Activated CD8-positive, alpha-beta memory T cell treated with anti-CD3 and anti-CD28 coated beads, Interleukin-2, amount 50 U/mL, for 48 hours (primary cell): ENCODE results near the gene EIF5AL1.
"Not testable (repeated sequence)": the region's sequence is repeated elsewhere in the genome, so short reads cannot be mapped to it uniquely, and the experiment has no call there.

Experiments used
- DNase-seq: peaks from one replicate; pipeline ENCODE4 v3.0.0-alpha.2; 2020

EIF5AL1 gene

DNA sequence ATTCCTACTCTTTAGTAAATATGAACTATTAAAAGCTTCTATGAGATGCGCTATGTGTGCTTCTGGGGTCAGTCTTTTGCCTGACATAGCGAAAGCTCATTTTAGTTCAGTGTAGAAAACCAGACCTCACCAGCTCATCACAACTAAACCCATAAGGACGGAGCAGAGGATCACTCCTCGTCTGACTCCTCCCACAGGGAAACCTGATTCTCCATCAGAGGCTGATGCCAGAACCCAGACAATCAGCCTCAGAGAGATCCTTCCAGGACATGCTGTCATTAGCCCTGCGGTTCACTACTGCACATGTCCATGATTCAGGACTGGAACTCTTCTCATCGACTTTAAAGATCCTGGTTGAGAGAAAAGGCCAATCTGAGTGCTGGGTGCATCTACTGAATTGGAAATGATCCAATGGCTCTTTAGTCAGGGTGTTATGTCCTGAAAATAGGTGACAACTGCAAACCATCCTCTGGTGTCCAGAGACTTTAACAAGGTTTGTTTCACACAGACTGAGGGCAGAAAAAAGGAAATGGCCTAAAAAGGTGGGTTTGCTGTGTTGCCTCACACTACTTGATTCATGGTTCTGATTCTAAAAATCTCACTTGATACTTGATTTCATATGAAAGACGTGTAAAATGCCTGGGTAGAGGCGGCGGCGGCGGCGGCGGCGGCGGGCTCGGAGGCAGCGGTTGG is at the start of gene EIF5AL1:
Gene EIF5AL1 (plus strand): TSS at position 643 of the 693 bp plus-strand sequence. CDS start 117 bp downstream, outside the sequence.
- DNase-seq, result not testable (repeated sequence)

DNA sequence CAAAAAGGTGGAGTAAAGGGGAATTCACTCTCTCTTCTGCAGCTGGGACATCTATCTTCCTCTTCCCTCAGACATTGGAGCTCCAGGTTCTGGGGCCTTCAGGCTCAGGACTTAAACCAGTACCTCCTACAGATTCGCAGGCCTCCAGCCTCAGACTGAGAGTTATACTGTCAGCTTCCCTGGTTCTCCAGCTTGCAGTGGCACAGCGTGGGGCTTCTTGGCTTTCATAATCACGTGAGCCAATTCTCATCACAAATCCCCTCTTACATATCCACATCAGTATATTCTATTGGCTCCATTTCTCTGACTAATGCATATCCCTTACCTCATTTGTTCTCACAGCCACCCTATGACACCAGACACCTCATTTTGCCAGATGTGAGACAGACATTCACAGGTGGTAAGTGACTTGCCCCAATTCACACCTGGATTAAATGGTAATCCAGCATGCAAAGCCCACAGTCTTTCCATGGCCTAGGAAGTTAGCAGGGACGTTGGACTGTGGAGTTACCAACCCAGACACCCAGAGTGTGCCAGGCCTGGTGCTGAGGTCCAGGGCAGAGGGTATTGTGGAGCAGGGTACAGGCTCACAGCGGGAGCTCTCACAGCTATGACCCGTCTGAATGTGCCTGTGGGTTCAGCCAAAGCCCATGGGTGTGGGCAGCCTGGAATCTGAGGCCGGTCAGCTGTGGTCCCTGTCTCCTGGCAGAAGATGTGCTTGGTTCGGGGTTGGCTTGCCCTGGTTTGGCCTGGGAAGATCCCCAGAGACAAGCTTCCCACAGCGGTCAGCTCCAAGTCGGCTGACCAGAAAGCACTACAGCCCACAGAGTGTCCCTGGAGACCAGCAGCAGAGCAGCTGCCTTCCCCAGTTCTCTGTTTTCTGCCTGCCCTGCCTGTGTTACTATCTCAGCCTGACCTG is 48.5 kb upstream of the EIF5AL1 start:
- no peak for DNase-seq

DNA sequence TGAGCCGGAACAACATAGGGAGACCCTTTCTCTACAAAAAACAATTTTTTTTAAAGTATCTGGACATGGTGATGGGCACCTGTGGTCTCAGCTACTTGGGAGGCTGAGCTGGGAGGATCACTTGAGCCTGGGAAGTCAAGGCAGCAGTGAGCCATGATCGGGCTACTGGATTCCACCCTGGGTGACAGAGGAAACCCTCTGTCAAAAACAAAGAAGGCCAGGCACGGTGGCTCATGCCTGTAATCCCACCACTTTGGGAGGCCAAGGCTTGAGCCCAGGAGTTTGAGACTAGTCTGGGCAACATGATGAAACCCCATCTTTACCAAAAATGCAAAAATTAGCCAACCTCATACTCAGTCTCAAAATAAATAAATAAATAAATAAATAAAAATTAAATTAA is 47.0 kb upstream of the EIF5AL1 start:
- DNase-seq, result no peak

DNA sequence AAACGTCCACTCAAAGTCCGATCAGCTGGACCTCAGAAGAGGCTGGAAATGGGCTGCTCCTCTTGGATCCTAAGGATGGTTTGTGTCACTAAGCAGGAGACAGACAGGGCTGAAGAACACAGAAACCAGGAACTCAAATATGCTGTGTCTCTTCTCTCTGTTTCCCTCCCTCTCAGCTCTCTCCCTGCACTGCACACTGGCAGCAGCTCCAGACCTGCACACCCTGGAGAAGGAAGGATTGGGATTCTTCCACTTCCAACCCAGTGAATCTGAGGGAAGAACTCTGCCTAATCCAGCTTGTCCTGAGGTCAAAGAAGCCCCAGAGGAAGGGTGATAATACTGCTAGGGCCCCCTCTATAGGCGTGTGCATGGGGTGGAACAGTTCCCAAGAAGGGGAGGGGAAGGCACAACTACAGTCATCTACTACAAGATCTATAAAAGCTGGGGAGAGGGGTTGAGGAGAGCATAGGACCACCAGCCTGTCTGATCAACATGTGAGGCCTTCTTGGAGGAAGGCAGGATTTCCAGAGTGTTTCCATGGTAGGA is 44.2 kb upstream of the EIF5AL1 start:
- DNase-seq, result no peak

DNA sequence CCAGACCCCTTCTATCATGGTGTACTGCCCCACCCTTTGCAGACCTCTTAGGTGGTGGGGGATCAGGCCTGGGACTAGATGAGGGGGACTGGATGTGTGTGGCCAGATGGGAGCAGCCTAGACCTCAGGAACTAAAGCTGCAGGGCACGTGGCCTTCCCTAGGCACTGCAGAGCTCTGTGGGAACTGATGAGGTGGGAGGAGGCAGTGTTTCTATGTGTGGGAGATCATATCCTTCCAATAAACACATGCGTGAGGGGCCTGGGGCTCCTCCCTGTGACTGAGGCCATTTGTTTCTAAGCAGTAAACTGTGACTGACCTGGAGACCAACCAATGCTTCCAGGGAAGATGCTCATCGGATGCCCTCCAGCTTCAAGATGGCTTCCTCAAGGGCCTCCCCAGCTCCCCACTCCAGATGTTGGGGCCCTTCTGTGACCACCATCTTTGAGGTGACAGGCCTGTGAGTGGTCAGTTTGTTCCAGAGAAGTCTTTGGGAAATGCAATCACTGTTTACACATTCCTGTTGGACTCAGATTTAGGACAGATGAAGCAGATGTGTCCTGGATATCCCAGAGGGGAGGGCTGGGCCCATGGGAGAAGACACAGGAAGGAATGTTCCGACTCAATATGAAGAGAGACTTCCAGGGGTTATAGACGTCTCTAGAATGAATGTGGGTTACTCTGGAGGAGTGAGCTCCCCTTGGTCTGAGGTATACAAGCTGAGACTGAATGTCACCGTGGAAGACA is 43.3 kb upstream of the EIF5AL1 start:
- no peak for DNase-seq

DNA sequence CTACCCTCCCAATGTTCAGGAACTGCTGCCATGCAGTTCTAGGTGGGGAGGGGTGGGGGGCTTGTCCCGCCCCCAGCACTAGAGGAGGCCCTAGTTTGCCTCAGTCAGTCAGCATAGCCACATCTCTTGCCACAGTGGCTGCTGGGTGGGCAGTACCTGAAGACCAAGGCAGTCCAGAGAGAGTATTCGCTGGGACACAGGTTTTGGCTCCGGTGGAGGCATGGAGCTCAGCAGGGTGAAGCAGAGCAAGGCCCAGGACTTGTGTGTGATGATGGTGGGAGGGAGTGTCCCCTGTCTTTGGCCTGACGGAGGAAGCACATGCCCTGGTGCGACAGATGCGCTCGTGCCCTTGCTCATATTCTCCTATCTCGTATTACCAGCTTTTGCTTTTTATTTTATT is 42.2 kb upstream of the EIF5AL1 start:
- no peak for DNase-seq

DNA sequence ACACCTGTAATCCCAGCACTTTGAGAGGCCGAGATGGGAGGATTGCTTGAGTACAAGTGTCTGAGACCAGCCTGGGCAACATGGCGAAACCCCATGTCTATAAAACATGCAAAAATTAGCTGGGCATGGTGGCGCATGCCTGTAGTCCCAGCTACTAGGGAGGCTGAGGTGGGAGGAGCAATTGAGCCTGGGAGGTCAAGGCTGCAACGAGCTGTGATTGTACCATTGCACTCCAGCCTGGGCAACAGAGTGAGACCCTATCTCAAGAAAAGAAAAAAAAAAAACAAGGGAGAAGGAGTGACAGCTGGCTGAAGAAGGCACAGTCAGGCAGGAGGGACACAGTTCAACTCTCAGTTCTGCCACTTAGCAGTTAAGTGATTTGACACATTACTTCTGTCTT is 40.6 kb upstream of the EIF5AL1 start:
- DNase-seq, result no peak

DNA sequence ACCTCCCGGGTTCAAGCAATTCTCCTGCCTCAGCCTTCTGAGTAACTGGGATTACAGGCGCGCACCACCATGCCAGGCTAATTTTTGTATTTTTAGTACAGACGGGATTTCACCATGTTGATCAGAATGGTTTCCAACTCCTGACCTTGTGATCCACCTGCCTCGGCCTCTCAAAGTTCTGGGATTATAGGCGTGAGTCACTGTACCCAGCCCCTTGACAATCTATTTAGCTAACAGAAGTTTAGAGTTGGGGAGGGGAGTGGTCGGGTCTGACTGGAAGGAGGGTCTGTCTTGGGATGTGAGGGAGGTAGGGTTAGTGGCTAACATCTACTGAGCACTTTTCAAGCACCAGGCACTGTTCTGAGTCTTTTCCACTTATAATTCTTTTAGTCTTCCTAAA is 39.9 kb upstream of the EIF5AL1 start:
- no peak for DNase-seq

DNA sequence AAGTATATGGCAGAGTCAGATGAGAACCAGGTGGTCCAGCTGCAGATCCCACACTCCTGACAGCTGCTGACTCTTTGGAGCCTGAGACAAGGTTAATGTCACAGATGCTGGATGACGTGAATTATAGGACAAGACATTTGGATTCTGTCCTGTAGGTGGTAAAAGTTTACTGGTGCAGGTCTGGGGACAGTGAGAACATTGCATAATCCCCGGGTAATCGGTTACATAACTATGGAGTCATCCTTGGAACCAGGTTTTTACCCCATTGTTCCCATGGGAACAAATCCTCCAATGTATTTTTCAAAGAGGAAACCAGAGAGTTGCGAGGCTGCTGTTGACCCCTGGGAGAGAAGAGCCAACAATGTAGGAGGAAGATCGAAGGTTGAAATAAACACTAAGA is 39.4 kb upstream of the EIF5AL1 start:
- DNase-seq, result no peak

DNA sequence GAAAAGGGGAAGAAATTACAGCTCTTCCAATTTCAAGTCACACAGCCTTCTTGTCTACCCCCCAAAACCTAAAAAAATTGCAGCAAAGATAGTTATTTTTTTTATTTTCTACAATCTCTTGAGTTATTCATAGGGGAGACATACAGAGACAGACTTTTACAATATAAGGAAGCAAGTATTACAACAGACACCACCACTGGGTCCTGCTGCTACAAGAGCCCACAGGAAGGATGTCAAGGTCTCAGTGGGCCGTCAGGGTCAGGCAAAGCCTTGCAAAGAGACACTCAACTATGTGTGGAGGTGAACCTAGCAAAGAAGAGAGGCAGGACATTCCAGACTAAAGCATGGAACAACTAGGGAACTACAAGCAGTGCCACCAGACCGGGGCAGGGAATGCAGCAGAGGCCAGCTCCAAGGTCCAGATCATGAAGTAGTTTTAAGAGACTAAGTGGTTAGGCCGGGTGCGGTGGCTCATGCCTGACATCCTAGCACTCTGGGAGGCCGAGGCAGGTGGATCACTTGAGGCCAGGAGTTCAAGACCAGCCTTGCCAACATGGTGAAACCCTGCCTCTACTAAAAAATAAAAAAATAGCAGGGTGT is 38.7 kb upstream of the EIF5AL1 start:
- DNase-seq, result no peak

DNA sequence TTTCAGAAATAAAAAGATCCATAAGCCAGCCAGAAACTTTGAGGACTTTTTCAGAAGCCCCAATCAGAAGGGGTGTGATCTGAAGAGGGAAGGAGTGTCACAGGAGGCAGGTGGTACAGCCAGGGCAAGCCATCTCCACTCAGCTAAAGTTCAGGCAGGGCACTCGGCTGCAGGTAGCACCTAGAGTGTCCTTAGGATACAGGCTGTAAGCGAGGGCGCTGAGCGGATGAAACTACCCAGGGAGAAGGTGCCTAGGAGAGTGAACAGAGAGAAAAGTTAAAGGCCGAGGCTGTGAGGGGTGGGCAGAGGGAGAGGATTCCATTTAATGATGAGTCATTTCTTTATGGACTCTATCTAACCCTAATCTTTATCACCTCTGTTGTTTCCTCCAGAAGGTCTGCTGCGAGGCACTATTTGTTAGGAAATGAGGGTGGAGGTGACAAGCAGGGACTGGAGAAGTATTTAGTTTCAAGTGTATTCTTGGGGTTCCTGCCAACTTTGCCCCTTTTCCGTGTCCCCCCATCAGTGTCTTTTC is 37.1 kb upstream of the EIF5AL1 start:
- DNase-seq, result no peak

DNA sequence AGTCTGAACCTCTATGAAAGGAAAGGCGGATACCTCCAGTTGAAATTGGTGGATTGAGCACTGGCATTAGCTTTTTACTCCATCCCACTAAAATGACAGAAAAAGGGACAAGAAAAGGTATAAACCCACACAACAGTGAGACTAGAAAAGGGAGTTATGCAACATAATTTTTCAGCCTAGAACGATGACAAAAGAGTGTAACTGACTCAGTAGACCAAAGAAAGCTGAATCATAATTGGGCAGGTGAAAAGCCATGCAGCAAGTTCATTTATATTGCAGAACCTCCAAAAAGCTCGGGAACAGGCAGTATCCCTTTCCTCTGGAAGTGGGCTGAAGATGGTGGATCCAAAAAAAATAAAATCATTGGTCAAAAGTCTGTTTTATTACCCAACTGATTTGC is 36.5 kb upstream of the EIF5AL1 start:
- DNase-seq, result no peak

DNA sequence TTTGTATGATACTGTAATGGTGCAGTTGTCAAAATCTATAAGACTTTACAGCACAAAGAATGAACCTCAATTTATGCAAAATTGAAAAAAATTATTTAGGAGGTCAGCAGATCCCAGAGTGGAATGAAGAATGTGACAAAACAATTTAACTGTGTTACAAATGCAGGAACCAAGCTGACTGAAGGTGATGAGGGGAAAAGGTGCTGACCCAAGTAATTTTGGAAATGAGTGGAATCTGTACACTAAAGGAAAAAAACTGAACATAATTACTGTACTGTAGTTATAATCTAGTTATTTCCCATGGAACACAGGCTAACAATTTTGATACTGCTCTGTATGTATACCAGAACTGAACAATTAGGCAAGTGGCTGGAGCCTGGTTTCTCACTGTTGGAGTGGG is 35.7 kb upstream of the EIF5AL1 start:
- no peak for DNase-seq

DNA sequence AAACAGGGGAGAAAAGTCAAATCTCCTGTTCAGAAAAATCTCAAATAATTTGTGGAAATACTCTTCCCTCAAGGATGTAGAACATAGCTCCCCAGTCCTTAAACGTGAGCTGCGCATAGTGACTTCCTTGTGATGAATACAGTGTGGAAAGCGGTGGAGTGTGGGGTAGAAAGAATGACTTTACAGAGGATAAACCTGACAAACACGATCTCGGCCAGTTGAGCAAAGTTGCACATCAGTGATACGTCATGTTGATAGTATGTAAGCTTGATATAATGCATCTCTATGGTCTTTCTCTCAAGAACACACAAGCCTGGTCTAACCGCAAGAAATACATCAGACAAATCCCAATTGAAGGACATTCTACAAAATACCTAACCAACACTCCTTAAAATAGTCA is 34.9 kb upstream of the EIF5AL1 start:
- DNase-seq, result no peak

DNA sequence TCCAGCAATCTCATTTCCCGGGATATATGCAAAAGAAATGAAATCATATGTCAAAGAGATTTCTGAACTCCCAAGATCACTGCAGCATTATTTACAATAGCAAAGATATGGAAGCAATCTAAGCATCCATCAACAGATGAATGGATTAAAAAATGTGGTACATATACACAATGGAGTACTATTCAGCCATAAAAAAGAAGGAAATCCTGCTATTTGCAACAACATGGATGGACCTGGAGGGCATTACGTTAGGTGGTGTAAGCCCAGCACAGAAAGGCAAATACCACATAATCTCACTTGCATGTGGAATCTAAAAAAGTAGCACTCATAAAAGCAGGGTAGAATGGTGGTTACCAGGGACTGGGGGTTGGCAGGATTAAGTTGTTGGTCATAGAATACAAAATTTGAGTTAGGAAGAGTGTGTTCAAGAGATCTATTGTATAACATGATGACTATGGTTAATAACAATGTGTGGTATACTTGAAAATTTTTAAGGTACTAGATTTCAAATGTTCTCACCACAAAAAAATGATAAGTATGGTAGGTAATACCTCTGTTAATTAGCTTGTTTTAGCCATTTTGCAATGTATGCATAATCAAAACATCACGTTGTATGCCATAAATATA is 32.9 kb upstream of the EIF5AL1 start:
- DNase-seq, result no peak

DNA sequence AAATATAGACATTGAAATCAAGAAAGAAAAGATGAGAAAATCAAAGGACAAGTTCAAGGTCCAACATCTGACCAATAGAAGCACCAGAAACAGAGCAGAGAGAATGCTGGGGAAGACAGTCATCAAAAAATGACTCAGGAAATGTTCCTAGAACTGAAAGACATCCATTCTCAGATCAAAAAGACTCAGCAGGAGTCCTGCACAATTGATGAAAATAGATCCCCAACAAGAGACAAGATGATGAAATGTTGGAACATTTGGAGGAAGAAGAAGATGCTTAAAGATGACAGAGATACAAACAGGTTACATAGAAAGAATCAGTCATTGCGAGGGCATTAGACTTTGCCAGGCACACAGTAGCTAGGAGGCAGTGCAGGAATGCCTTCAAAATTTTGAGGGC is 30.0 kb upstream of the EIF5AL1 start:
- DNase-seq, result no peak

DNA sequence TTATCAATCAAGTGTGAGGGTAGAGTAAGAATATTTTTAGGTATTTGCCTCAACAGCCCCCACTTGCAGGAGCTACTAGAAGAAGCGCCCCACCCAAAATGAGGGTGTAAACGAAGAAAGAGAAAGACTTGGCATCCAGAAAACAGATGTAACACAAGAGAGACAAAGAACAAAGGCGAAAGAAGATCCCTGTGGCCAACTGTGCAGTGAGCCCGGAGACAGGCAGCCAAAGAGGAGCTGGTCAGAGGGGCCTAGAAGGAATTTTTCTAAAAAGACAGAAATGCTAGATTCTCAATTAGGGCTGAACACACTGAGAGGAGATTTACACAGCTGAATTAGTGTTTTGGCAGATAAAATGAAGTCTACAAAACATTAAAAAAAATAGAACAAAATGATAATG is 29.6 kb upstream of the EIF5AL1 start:
- no peak for DNase-seq

DNA sequence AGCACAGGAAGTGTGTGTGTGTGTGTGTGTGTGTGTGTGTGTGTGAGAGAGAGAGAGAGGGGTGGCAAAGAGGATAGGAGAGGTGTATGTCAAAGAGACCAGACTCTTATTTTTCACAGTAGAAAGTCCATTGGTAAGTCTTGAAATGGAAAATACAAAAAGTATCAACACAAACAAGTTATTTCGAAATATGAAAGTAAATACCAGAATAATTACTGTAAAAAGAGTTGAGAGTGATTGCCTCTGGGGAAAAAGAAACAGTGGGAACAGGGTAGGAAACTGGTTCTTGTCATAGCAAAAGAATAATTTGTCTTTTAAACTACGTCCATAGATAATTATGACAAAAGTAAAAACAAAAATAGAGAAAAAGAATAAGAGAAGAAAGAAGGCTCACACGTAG is 29.0 kb upstream of the EIF5AL1 start:
- DNase-seq, result no peak

DNA sequence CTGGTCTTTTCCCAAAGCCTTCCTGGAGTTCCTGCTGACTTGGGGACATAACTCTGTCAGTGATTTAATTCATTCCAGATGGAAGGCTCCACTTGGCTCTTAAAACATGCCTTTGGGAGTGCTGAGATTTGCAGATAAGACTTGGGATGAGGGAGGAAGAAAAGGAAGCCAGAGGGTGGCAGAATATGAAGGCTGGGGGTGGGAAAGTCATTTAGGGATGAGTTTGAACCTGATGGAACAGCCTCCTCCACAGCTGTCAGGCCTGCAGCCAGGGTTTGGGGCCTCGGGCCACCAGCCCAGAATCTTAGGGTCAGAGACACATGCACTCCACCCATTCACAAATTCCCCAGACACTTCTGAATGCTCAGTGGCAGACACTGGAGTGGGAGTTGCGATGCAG is 28.4 kb upstream of the EIF5AL1 start:
- DNase-seq, result peak; percentile 23

DNA sequence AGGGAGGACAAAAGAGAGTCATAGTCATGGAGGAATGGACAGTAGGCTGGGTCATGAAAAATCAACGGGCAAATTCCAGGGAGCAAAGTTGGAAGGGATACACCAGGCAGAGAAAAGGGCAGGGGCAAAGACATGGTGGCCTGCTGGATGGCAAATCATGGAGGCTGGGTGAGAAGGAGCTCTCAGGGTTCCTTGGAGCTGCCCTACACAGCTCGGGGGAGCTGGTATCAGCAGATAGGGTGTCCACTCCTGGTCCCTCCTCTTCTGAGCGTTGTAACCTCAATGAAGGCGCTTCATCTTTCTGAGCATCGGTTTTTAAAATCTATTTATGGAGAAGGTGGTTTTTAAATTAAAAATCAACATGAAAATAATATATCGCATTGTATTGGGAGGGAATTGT is 27.9 kb upstream of the EIF5AL1 start:
- peak; percentile 15 for DNase-seq

DNA sequence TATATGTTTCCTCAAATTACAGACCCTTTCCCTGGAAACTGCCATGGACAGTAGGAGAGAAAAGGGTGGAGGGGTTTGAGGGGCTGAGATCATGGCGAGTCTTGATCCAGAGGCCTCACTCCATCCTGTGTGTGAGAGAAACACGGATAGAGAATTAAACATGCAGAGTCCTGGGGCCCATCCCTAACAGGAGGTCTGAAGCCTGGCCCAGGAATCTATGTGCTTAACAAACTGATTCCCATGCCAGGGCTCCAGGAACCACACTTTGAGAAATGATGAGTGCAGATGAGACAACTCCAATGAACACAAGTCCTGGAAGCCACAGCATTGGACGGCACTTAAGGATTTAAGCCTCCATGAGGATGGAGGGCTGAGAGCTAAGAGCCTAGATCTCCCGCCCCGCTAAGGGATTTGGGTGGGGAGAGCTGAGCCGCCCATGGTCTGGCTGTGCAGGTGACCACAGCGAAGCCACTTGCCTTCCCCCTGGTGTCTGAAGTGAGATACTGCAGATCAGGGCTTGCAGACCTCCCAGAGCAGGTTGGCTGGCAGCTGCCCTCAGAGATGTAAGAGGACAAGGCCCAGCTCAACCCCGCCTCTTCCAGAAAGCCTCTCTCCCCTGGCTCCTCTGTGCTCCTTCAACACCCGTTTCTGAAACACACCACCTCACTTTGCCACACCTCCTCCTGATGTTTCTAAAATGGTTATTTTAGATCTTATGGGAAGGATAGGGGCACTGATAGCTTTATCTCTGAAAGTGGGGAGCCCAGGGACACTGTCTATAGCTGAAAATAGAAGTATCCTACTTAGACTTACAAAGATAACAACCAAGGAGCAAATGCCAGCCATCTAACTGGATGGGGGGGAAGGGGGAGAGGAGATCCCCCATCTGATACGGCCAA is 24.8 kb upstream of the EIF5AL1 start:
- DNase-seq, result peak; percentile 63
